RKO (cell line): Measurements from ENCODE around the gene MTFR1L.
"Not testable (repeated sequence)": the region's sequence is repeated elsewhere in the genome, so short reads cannot be mapped to it uniquely, and the experiment has no call there.

ENCODE experiments used
- DNase-seq: peaks from one replicate; pipeline ENCODE4 v3.0.0-alpha.2; 2016; ENCODE audit warnings: low spot score

The MTFR1L gene

GRCh38 chr1:25825605-25826004 lies 5.9 kb downstream of the MTFR1L start:
- DNase-seq = no peak

- no peak for DNase-seq
These were observed 6.8 kb downstream of the MTFR1L start for GRCh38 chr1:25826571-25826970.

GRCh38 chr1:25828491-25828890 lies 8.7 kb downstream of the MTFR1L start:
- DNase-seq = no peak

- DNase-seq = no peak
These were observed 9.3 kb downstream of the MTFR1L start for GRCh38 chr1:25829046-25829445.

- DNase-seq = no peak
These were observed 11.9 kb downstream of the MTFR1L start for GRCh38 chr1:25831569-25832196.

- no peak for DNase-seq
These were observed 12.7 kb downstream of the MTFR1L start for GRCh38 chr1:25832336-25833037.

GRCh38 chr1:25833158-25833557 lies 13.4 kb downstream of the MTFR1L start:
- DNase-seq = no peak

GRCh38 chr1:25834894-25835293 lies 15.1 kb downstream of the MTFR1L start:
- no peak for DNase-seq

- no peak for DNase-seq
These were observed 16.9 kb downstream of the MTFR1L start for GRCh38 chr1:25836695-25837094.

- DNase-seq = no peak
These were observed 17.6 kb downstream of the MTFR1L start for GRCh38 chr1:25837262-25837875.

GRCh38 chr1:25839808-25840207 lies 20.1 kb downstream of the MTFR1L start:
- DNase-seq = not testable (repeated sequence)

- DNase-seq = no peak
These were observed 23.7 kb downstream of the MTFR1L start for GRCh38 chr1:25843483-25843882.

GRCh38 chr1:25844536-25845337 lies 25.0 kb downstream of the MTFR1L start:
- no peak for DNase-seq

GRCh38 chr1:25845664-25846063 lies 25.9 kb downstream of the MTFR1L start:
- DNase-seq = no peak

- DNase-seq = no peak
These were observed 28.2 kb downstream of the MTFR1L start for GRCh38 chr1:25847929-25848328.

GRCh38 chr1:25848531-25848930 lies 28.8 kb downstream of the MTFR1L start:
- peak; percentile 39 for DNase-seq

- DNase-seq = no peak
These were observed 34.8 kb downstream of the MTFR1L start for GRCh38 chr1:25854554-25854953.

- DNase-seq = no peak
These were observed 37.1 kb downstream of the MTFR1L start for GRCh38 chr1:25856856-25857255.

- peak; percentile 65 for DNase-seq
These were observed 38.7 kb downstream of the MTFR1L start for GRCh38 chr1:25858494-25858893.

GRCh38 chr1:25858906-25859789 lies 39.4 kb downstream of the MTFR1L start, which contains the start of gene AUNIP:
AUNIP (minus strand) TSS chr1:25859457; CDS start chr1:25859357, 100 bp downstream.
- peak; percentile 91 for DNase-seq
